K562 (cell line): ENCODE results near the gene FSTL3. TPM values are rescaled to one million over a fixed set of nuclear protein-coding genes. Genes with fewer than 3 reads are reported as not detected.

Source experiments
- BCL6 ChIP-seq: fragments of 250-450 bp; sonication (Bioruptor Pico); IDR thresholded peaks from 2 replicates; pipeline ENCODE4 v1.4.0; 2020
- CBX1 ChIP-seq: sonication (generic); IDR thresholded peaks from 2 replicates; pipeline ENCODE4 v1.6.1; 2016; ENCODE audit warnings: antibody characterized with exemption, low read depth, mild to moderate bottlenecking
- CEBPZ ChIP-seq: fragments of 150-350 bp; IDR thresholded peaks from 2 replicates; pipeline ENCODE4 v1.6.1; 2014; ENCODE audit warnings: low read depth, mild to moderate bottlenecking, low read length, borderline replicate concordance
- CTBP1 ChIP-seq: fragments of 450-650 bp; IDR thresholded peaks from 2 replicates; pipeline ENCODE4 v1.6.1; 2016; ENCODE audit warnings: borderline replicate concordance
- E2F6 ChIP-seq, 2 experiments: IDR thresholded peaks; 2 replicates each; pipeline ENCODE4 v1.6.1; 2011; ENCODE audit warnings: borderline replicate concordance in 1 of 2, control low read depth in 1 of 2, low read depth in 1 of 2, low read length in 1 of 2, mild to moderate bottlenecking in 1 of 2, mixed read lengths in 1 of 2, moderate library complexity in 1 of 2; ENCODE audit not compliant: insufficient read depth in 1 of 2, insufficient read length in 1 of 2, poor library complexity in 1 of 2, severe bottlenecking in 1 of 2; ENCODE audit errors: extremely low read depth in 1 of 2
- FOXJ3 ChIP-seq: sonication (generic); formaldehyde crosslinking; IDR thresholded peaks from 2 replicates; pipeline ENCODE4 v1.4.0; 2020; ENCODE audit warnings: mild to moderate bottlenecking, missing genetic modification reagents
- FOXP4 ChIP-seq: sonication (generic); formaldehyde crosslinking; IDR thresholded peaks from 2 replicates; pipeline ENCODE4 v1.8.0; 2022; ENCODE audit warnings: mild to moderate bottlenecking, missing genetic modification reagents, borderline replicate concordance
- HDGF ChIP-seq: fragments of 450-650 bp; IDR thresholded peaks from 2 replicates; pipeline ENCODE4 v1.6.1; 2016
- SMC3 ChIP-seq: conservative IDR thresholded peaks from 2 replicates; pipeline ENCODE4 v1.6.1; 2011; ENCODE audit warnings: low read depth, low read length, improper control_type of control experiment; ENCODE audit not compliant: insufficient read depth
- ZBTB5 ChIP-seq: fragments of 450-650 bp; IDR thresholded peaks from 2 replicates; pipeline ENCODE4 v1.6.1; 2017; ENCODE audit warnings: antibody characterized with exemption
- ZKSCAN8 ChIP-seq: fragments of 200-800 bp; sonication (Bioruptor generic); IDR thresholded peaks from 2 replicates; pipeline ENCODE4 v1.6.1; 2016; ENCODE audit warnings: missing genetic modification characterization, missing compliant biosample characterization
- ZNF12 ChIP-seq: sonication (generic); formaldehyde crosslinking; IDR thresholded peaks from 2 replicates; pipeline ENCODE4 v1.4.0; 2020; ENCODE audit warnings: mild to moderate bottlenecking, missing genetic modification reagents
- ZNF583 ChIP-seq: fragments of 250-450 bp; sonication (Bioruptor Pico); IDR thresholded peaks from 2 replicates; pipeline ENCODE4 v1.4.0; 2020
- polyA plus RNA-seq, 8 experiments: library from polyadenylated mRNA; depleted of rRNA in 4 of 8; stranded (reverse) in 5 of 8; unstranded in 3 of 8; fragments of >200 nt; fragmentation: Nextera tagmentation in 2 of 8; fragmentation: Illumina TruSeq in 1 of 8; extraction: Ambion mirVana in 2 of 8; extraction: Trizol in 1 of 8; gene quantifications; 2 replicates each; pipeline versions ENCODE4 v1.2.1 to v1.2.3, GENCODE V29; 2011 to 2014; ENCODE audit warnings: inconsistent platforms in 1 of 8, missing spikeins in 1 of 8
- total RNA-seq, 7 experiments: library from RNA; depleted of rRNA in 6 of 7; stranded (reverse); fragments of >200 nt in 6 of 7; fragmentation: Illumina TruSeq in 2 of 7; extraction: Trizol in 2 of 7; gene quantifications; 2 replicates each; pipeline versions ENCODE4 v1.2.1 to v1.2.3, GENCODE V29; 2011 to 2021; ENCODE audit warnings: low replicate concordance in 1 of 7

FSTL3 gene
- total and polyA plus RNA-seq, 9 of the 15 experiments (the other 6 are each of a cell fraction or from before 2014, with no cell fraction given) = 0.35 to 6.8 (median 4.2) TPM; not detected in 1

- 0 out of 2 replicates have a peak, but pooled peaks have one; percentile 44 for TF ChIP-seq CBX1
- peak; percentile 57 to 59 for TF ChIP-seq E2F6 (IDR thresholded peaks at IDR 0.05; ENCODE audit: borderline replicate concordance in 1 of 2, extremely low read depth in 1 of 2, insufficient read depth in 1 of 2, insufficient read length in 1 of 2, low read depth in 1 of 2, low read length in 1 of 2, poor library complexity in 1 of 2, severe bottlenecking in 1 of 2)
- TF ChIP-seq FOXP4 (CRISPR knock-in tag) = no peak
- no peak for TF ChIP-seq ZNF583 (CRISPR knock-in tag)
- TF ChIP-seq CTBP1 = peak; percentile 20; the same call in 1 of the 2 replicates
- TF ChIP-seq FOXJ3 = no peak
- TF ChIP-seq ZNF12 (CRISPR knock-in tag) = no peak
- TF ChIP-seq SMC3 = peak; percentile 97
- TF ChIP-seq HDGF = no peak
- no peak for TF ChIP-seq BCL6 (CRISPR knock-in tag)
- no peak for TF ChIP-seq ZKSCAN8 (CRISPR knock-in tag)
- no peak for TF ChIP-seq ZBTB5
- TF ChIP-seq CEBPZ = no peak
Observed at GRCh38 chr19:664913-665443, 11.2 kb upstream of the FSTL3 start (continued).
